OCI-M1 (cell line): ENCODE measurements around the gene CDH13.

Experiments
- DNase-seq: peaks from one replicate; lab custom pipeline; 2025; lab: John Stamatoyannopoulos, UW

CDH13 gene

GRCh38 chr16:83356266-83356665, 729.5 kb downstream of the CDH13 start:
- peak; percentile 47 for DNase-seq

DNA sequence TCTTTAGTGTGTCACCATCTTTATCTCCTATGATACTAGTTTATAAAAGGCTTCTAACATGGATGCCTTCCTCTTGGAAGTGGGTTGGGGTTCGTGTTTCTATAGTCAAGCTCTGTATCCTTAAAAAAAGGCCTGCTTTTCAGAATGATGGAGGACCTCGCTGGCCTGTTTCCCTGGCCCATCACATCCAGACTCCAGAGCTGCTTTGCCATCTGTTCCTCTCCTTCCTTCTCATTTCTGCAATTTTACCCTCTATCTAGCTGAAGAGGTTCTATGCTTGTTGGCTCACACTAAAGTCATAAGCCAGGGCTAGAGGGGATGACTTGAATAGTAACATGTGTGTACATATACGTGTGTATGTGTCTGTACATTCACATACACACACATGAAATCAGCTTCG, 730.2 kb downstream of the CDH13 start:
- DNase-seq: no peak

GRCh38 chr16:83363521-83363920, 736.8 kb downstream of the CDH13 start:
- DNase-seq: no peak

DNA sequence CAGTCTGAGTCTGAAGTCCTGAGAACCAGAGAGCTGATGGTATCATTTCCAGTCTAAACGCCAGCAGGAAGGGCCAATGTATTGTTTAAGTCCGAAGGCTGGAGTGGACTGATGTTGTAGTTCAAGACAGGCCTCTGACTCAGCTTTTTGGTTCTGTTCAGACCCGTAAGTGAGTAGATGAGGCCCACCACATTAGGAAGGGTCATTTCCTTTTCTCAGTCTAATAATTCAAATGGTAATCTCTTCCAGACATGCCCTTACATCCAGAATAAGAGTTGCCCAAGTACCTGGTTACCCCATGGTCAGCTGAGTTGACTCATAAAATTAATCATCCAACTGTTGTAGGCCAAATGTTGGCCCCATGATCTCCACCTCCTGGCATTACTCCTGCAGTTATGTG, 738.4 kb downstream of the CDH13 start:
- no peak for DNase-seq

- DNase-seq: no peak
These were observed 739.5 kb downstream of the CDH13 start for GRCh38 chr16:83366228-83366627.

GRCh38 chr16:83374979-83375378, 748.2 kb downstream of the CDH13 start:
- no peak for DNase-seq

- DNase-seq: no peak
These were observed 763.0 kb downstream of the CDH13 start for GRCh38 chr16:83389751-83390150.

DNA sequence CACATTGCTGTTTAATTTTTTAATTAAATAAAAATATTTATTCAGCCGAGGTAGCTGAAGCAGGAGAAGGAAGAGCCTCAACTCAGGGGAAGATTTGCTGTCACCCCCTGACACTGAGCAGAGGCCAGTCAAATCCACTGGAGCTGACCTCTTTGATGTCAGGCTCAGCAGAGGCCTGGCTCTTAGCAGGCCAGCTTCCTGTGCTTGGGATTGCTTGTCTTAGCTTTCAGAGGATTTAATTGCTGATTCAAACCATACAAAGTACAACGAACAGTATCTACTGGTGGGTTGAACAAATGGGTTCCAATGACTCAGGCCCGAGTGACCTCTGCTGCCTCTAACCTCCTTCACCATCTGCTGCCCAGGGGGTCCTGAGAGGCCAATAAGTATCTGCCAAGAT, 764.0 kb downstream of the CDH13 start:
- no peak for DNase-seq

- no peak for DNase-seq
These were observed 766.0 kb downstream of the CDH13 start for GRCh38 chr16:83392743-83393142.

DNA sequence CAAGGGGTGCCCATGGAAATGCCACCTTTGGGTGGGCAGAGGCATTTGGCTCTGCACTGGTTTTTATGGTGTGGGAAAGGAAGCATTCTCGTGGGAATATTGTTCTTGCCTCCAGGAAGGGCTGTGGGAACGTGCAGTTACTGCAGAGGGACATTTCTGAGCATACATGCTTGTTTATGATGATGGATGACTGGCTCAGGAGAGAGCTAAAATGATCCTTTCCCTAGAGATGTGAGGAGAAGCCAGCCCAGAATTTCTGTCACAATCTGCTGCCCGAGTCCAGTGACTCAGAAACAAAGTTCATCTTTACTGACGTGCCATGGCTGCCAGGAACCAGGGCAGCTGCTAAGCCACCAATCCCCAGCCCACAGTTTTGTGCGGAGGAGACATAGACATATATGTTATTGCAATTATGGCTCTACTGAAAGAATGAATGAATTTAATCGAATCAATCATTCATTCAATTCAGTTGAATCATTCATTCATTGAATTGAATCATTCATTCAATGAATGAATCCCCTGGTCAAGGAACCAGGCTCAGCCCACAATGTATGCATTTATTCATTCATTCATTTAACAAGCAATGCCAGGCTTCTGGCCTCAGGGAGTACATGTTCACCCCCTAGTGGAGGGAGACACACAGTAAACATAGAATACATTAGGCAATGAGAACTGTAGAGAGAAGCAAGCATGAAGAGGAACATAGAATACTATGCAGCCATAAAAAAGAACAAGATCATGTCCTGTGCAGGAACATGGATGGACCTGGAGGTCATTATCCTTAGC, 766.6 kb downstream of the CDH13 start:
- DNase-seq: no peak

DNA sequence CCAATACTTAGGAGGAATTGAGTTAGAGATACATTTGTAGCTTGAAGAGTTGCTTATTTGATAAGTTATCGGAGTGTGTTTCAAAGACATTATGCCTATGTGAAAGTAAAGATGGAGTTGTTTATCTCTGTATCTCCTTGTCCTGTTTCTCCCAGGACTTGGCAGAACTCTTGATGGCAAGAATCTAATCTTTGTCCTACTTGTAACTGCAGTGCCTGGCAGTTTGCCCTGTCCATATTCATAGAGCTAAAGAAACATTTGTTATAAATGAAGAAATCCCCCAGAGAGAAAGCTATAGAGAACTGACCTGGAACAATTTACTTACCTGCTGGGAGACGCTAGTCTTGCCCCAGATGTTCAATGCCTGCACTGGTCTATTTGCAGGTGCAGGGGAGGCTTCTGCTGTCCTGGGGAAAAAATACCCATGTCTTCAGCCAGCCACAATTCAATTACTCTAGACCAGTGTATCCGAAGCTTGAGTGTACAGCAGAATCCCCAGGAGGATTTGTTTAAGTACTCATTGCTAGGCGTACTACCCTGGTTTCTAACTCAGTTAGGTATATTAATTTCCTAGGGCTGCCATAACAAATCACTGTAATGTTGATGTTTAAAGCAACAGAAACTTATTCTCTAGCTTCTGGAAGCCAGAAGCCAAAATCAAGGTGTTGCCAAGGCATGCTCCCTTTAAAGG, 771.0 kb downstream of the CDH13 start:
- no peak for DNase-seq

DNA sequence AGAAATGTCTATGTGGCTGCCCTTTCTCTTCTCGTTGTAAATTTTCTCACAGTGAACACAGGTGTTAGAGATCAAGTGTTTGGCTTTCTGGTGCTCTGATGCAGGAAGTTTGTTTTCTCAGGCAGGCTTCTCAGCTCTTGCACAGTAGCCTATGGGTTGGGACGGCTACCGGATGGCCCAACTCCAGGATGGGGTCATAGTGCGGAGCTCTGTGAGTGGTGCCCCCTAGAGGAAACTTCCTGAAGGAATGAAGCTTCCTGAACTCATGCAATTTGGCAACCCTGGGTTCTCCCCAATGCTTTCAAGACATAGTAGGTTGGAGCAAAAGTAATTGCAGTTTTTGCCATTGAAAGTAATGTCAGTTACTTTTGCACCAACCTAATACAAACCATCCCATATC, 773.5 kb downstream of the CDH13 start:
- DNase-seq: no peak

- DNase-seq: no peak
These were observed 775.5 kb downstream of the CDH13 start for GRCh38 chr16:83402160-83402814.

- no peak for DNase-seq
These were observed 776.2 kb downstream of the CDH13 start for GRCh38 chr16:83402967-83403366.

DNA sequence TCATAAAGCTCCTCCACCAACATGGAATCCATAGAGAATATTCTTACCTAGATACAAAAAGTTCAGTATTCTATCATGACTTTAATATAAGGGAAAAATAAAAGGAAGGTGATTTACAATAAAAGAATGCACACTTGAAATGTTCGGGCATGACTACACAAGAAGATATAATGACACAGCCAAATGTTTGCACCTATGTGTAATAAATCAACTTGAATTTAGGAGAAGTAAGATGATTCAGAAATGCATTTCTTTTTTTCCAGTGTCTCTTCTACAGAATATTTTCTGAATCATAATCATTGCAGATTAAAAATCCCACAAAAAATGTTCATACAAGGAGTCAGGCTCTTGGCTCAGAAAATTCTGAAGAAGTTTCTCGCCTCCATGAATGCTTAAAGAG, 777.0 kb downstream of the CDH13 start:
- DNase-seq: no peak

DNA sequence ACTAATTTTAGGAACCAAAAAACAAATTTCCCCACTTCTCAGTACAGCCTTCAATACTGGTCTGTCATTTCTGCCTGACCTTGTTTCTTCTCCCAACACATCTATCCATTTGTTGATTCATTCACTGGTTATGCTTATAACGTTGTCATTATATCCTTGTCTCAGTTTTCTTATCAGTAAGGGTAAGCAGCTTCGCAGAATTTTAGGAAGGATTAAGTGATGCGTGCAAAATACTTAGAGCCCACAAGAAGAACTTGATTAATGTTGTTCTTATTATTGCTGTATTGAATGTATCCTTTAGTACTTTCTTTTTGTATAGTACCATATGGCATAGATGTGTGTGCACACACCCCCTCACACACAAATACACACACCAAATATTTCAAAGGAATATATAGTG, 777.5 kb downstream of the CDH13 start:
- no peak for DNase-seq

DNA sequence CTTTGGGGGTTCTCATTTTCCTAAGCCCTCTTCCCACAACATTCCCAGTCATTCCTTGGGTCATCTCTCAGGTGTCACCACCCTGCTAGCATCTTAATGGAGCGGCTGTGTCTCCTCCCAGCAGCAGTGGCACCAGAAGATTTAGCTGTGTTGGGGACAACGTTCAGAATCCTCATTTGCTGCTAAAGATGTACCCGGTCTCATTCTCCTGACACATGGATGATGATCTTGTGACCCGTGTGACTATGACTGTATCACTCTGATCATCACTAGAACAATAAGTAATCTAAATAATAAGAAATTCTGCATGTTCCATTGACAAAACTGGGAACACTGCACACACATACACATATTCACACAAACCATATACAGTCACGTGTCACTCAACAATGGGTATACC, 781.2 kb downstream of the CDH13 start:
- no peak for DNase-seq

DNA sequence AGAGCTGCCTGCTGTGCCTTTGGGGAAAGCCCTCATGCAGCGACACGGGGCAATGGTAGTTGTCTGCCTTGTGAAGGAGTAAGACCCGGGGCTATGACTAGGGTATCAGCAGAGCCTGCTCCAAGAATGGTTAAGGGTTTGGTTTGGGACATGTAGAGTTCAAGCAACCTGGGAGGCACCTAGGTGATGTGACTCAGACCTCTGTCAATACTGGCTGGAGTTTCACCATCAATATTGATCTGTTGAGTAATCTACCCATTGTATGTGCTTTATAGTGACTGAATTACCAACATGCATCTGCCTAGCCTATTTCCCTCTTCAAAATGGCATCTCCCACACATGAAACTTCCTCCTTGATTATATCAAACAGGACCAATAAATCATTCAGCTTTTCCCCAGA, 782.6 kb downstream of the CDH13 start:
- DNase-seq: no peak

DNA sequence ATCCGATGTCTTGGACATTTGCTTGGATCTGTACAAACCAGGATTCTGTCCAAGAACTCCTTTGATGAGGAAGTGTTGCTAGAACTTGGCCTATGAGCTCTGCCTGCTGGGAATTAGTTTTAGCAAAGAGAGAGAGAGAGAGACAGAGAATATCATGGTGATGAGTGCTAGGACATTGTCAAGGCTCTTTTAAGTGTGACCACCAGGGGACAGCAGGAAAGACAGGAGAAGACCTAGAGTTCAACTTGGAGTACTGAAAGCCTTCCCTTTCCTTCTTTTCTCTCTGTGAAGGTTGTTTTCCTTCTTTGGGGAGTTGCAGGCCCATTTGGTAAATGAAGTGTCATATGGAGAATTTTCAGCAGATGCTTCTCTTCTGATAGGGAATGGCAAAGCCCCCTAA, 791.8 kb downstream of the CDH13 start:
- no peak for DNase-seq

DNA sequence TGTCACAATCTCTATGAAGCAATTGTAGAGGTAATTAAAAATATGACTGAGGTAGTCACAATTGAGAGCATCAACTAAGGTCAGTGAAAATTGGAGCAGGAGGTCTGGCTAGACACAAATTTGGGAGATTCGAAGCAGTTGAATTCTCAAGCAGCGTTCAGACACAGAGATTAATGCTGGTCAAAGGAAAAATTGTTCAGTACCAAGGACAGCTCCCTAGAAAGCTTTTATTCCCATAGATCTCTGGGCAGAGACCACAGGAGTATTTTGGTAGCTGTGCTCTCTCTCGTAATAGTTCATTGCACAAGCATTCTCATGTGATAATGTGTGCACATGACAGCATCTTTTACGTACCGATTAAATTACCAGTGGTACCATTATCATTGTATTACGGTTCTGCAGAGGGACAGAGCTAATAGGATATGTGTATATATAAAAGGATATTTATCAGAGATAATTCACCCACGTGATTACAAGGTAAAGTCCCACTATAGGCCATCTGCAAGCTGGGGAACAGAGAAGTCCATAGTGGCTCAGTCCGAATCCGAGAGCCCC, 793.5 kb downstream of the CDH13 start:
- DNase-seq: peak; percentile 37

DNA sequence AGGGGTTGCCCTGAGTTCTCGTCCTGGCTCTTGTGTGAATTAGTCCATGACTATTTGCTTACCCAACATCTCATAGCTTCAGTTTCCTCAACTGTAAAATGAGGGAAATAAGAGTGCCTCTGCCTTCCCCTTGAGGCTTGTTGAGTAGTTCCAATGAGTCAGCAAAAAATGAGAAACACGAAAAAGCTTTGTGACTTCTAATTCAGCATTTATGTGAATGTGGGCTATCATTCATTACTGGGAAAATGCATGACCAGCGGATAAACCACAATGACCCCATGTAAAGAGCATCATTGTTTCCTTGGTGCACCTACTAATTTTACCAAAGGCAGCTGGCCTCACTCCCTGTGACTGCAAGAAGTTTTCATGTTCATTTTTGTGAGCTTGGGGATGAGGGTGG, 806.4 kb downstream of the CDH13 start:
- no peak for DNase-seq

DNA sequence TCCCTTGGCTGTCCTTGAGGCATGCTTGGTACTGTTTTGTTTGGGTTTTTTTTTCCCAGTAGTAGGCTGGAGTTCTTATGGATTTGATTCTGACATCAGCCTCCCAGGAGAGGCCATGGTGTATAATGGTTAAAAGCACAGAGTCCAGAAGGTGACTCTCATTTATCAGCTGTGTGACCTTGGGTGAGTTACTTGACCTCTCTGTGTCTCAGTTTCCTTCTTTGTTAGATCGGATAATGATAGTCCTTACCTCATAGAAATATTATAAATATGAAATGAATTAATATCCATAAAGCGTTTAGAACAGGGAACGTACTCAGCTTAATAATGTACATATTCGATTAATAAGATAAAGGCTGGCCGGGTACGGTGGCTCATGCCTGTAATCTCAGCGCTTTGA, 810.3 kb downstream of the CDH13 start:
- DNase-seq: no peak

DNA sequence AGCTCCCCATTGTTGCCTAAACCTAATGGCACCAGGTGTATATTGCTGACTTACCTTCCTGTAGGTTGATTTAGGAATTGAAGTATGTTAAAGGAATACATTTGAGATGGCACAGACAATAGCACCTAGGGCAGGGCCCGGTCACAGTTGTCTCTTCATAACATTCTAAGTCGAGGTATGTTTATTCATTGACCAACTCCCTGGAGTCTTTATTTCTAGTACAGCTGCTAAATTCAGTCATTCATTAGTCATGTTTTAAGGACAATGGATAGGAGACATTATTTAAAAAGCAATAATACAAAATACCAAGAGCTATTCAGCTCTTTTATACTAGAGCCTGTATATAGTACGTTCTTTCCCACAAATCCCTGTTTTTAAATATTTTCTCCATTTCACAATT, 811.6 kb downstream of the CDH13 start:
- no peak for DNase-seq
